Astrocyte of the spinal cord (primary cell): ENCODE results near the gene ZCCHC2.

ENCODE experiments used
- DNase-seq: peaks from one replicate; pipeline ENCODE4 v3.0.0; 2011; ENCODE audit warnings: low read depth, low spot score
- H3K4me3 ChIP-seq: 2 replicates; pipeline ENCODE4 v1.5.1; 2011; ENCODE audit warnings: low read depth, mild to moderate bottlenecking, low read length, moderate library complexity
- in situ Hi-C: cut with HindIII; loops from 2 replicates; pipeline ENCODE4 v1.10.0; 2017; ENCODE audit warnings: low sequenced_read_pairs
- TF ChIP-seq, protein P1 (sequence below): IDR thresholded peaks from 2 replicates; pipeline ENCODE4 v1.5.1; 2012; ENCODE audit warnings: low read depth, mild to moderate bottlenecking, low read length, inconsistent platforms

The ZCCHC2 gene

DNA sequence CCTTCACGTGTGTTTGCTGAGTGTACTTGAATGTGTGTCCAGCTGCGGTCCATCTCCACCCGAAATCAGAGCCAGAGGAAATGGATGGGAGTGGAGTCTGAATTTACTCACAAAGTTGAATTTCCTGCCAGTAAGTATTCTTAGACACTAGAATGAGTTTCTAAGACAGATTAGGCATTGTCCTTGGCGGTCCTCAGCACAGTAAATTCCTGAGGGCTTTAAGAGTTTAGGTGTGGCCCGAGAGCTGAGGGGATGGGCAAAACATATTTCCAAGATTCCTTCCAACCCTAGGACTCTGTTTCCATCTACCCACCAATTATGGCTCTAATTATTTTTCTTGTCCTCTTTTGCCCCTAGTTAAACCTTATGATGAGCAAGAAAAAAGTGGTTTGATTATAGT lies 102.2 kb downstream of the ZCCHC2 start:
- no peak overlapping the region for H3K4me3 ChIP-seq
- in situ Hi-C loops, result no loop called here
- TF ChIP-seq, protein P1, sequence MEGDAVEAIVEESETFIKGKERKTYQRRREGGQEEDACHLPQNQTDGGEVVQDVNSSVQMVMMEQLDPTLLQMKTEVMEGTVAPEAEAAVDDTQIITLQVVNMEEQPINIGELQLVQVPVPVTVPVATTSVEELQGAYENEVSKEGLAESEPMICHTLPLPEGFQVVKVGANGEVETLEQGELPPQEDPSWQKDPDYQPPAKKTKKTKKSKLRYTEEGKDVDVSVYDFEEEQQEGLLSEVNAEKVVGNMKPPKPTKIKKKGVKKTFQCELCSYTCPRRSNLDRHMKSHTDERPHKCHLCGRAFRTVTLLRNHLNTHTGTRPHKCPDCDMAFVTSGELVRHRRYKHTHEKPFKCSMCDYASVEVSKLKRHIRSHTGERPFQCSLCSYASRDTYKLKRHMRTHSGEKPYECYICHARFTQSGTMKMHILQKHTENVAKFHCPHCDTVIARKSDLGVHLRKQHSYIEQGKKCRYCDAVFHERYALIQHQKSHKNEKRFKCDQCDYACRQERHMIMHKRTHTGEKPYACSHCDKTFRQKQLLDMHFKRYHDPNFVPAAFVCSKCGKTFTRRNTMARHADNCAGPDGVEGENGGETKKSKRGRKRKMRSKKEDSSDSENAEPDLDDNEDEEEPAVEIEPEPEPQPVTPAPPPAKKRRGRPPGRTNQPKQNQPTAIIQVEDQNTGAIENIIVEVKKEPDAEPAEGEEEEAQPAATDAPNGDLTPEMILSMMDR, result no peak
- no peak for DNase-seq
